ENCODE data around the gene RANBP9. TPM values are rescaled to one million over a fixed set of nuclear protein-coding genes. Genes with fewer than 3 reads are reported as not detected.

RANBP9 gene
- total RNA-seq, 1 donor from 2014 or later = 40.4 TPM

- H3K4me3 Mint-ChIP-seq = peak overlapping the region; percentile 0
- peaks cover 8% of the 10 kb centered on the region for H3K4me1 Mint-ChIP-seq (ENCODE audit: unreplicated experiment)
- peaks cover 15% of the 10 kb centered on the region for H3K36me3 Mint-ChIP-seq
- no peak for TF ChIP-seq CTCF (conservative IDR thresholded peaks at IDR 0.05)
- H3K27ac Mint-ChIP-seq = peak overlapping the region; percentile 63
- H3K27me3 Mint-ChIP-seq = no peaks in the 10 kb centered on the region
- DNase-seq (ENCODE audit: extremely low spot score, unreplicated experiment) = no peak
- no peaks in the 10 kb centered on the region for H3K9me3 Mint-ChIP-seq
Measured at GRCh38 chr6:13648850-13649249, 62.8 kb downstream of the RANBP9 start.

- DNase-seq (ENCODE audit: extremely low spot score, unreplicated experiment) = no peak
- no peak overlapping the region for H3K4me3 Mint-ChIP-seq
- no peak for TF ChIP-seq CTCF (conservative IDR thresholded peaks at IDR 0.05)
- no peaks in the 10 kb centered on the region for H3K4me1 Mint-ChIP-seq (ENCODE audit: unreplicated experiment)
- H3K9me3 Mint-ChIP-seq = no peaks in the 10 kb centered on the region
- peaks cover 18% of the 10 kb centered on the region for H3K36me3 Mint-ChIP-seq
- no peak overlapping the region for H3K27ac Mint-ChIP-seq
- H3K27me3 Mint-ChIP-seq = no peaks in the 10 kb centered on the region
Measured at GRCh38 chr6:13643125-13643524, 68.5 kb downstream of the RANBP9 start.

- DNase-seq (ENCODE audit: extremely low spot score, unreplicated experiment) = no peak
- Mint-ChIP-seq H3K27me3 (no peaks in the 10 kb centered on the region), H3K36me3 (peaks cover 23% of the 10 kb centered on the region), H3K9me3 (no peaks in the 10 kb centered on the region), H3K27ac (no peak overlapping the region), H3K4me3 (no peak overlapping the region), H3K4me1 (ENCODE audit: unreplicated experiment) (no peaks in the 10 kb centered on the region)
- no peak for TF ChIP-seq CTCF (conservative IDR thresholded peaks at IDR 0.05)
Measured at GRCh38 chr6:13641315-13641714, 70.3 kb downstream of the RANBP9 start.

GRCh38 chr6:13638626-13639025 is 73.0 kb downstream of the RANBP9 start:
- H3K4me1 Mint-ChIP-seq (ENCODE audit: unreplicated experiment) = no peaks in the 10 kb centered on the region
- H3K4me3 Mint-ChIP-seq = no peak overlapping the region
- DNase-seq (ENCODE audit: extremely low spot score, unreplicated experiment) = no peak
- TF ChIP-seq CTCF (conservative IDR thresholded peaks at IDR 0.05) = no peak
- H3K9me3 Mint-ChIP-seq = no peaks in the 10 kb centered on the region
- H3K27ac Mint-ChIP-seq = no peak overlapping the region
- no peaks in the 10 kb centered on the region for H3K27me3 Mint-ChIP-seq
- peaks cover 26% of the 10 kb centered on the region for H3K36me3 Mint-ChIP-seq

GRCh38 chr6:13638014-13638413 is 73.6 kb downstream of the RANBP9 start:
- TF ChIP-seq CTCF (conservative IDR thresholded peaks at IDR 0.05) = no peak
- H3K27me3 Mint-ChIP-seq = no peaks in the 10 kb centered on the region
- no peak overlapping the region for H3K4me3 Mint-ChIP-seq
- DNase-seq (ENCODE audit: extremely low spot score, unreplicated experiment) = no peak
- no peaks in the 10 kb centered on the region for H3K9me3 Mint-ChIP-seq
- H3K27ac Mint-ChIP-seq = no peak overlapping the region
- H3K36me3 Mint-ChIP-seq = peaks cover 21% of the 10 kb centered on the region
- H3K4me1 Mint-ChIP-seq (ENCODE audit: unreplicated experiment) = no peaks in the 10 kb centered on the region
